Psoas muscle (tissue), 8 donors: ENCODE measurements around the gene C10orf67. TPM values are rescaled to one million over a fixed set of nuclear protein-coding genes. Genes with fewer than 3 reads are reported as not detected.

Experiments
- ATAC-seq, 4 donors: fragments of 200-7000 bp; cut with Tn5 transposase; one replicate each; pipeline ENCODE4 v1.9.1; 2020; ENCODE audit warnings: moderate library complexity in 3 of 4, mild to moderate bottlenecking in 2 of 4
- DNase-seq, 2 donors: peaks; one replicate each; pipeline ENCODE4 v3.0.0-alpha.2; 2020
- H3K27ac ChIP-seq: fragments of 200-600 bp; one replicate; pipeline ENCODE4 v1.8.0; 2022
- H3K27me3 ChIP-seq, 3 donors: fragments of 200-600 bp in 1 of 3; one replicate each; pipeline versions ENCODE4 v1.6.1 to v1.8.0; 2013 to 2022; ENCODE audit warnings: low read length in 2 of 3, mild to moderate bottlenecking in 2 of 3, moderate library complexity in 1 of 3; ENCODE audit not compliant: insufficient read depth in 3 of 3
- H3K36me3 ChIP-seq, 2 donors: fragments of 200-600 bp in 1 of 2; one replicate each; pipeline versions ENCODE4 v1.6.1 to v1.8.0; 2013 to 2022; ENCODE audit warnings: low read depth in 1 of 2, mild to moderate bottlenecking in 1 of 2, moderate library complexity in 1 of 2; ENCODE audit not compliant: insufficient read depth in 1 of 2
- H3K4me1 ChIP-seq: fragments of 200-600 bp; one replicate; pipeline ENCODE4 v1.8.0; 2022
- H3K4me3 ChIP-seq: fragments of 200-600 bp; one replicate; pipeline ENCODE4 v1.8.0; 2022; ENCODE audit warnings: mild to moderate bottlenecking
- H3K9me3 ChIP-seq: fragments of 200-600 bp; one replicate; pipeline ENCODE4 v1.8.0; 2022
- WGBS, 3 donors: extraction: QIAGEN DNeasy Blood & Tissue Kit; methylation state at CpG; one replicate each; pipeline versions ENCODE4 v1.1.6 to v1.1.7; 2013; 5-methylcytosine and 5-hydroxymethylcytosine counted together
- intact Hi-C, 2 donors: fragments of 100-400 bp; cut with DNase I; formaldehyde crosslinking; loops; one replicate each; pipeline versions ENCODE4 v1.11.0 to v1.14.2; 2022
- polyA plus RNA-seq, 3 donors: library from polyadenylated mRNA; stranded (reverse); fragments of 200-250 nt; gene quantifications; one replicate each; pipeline ENCODE4 v1.2.3, GENCODE V29; 2013
- total RNA-seq, 4 donors: library from RNA; stranded (reverse); fragmentation: NEBNext Ultra II Directional in 2 of 4; extraction: Animal tissue kit (Norgen Biotek cat#: 25700) in 2 of 4; gene quantifications; one replicate each; pipeline versions ENCODE4 v1.2.1 to v1.2.4, GENCODE V29; 2021 to 2023
- TF ChIP-seq, protein P1 (sequence below): fragments of 200-600 bp; IDR thresholded peaks from one replicate; pipeline ENCODE4 v1.8.0; 2022; ENCODE audit warnings: antibody characterized with exemption
- donor health status: healthy with polysubstance abuse.
- donor health status: DM: no; HTN: no; CAD: no; lungs with moderate emphysema.
- donor health status: Bipolar disorder and iron deficiency.
- donor health status: healthy.
- donor health status: DM: yes; HTN: yes; CAD: no.
- donor health status: DM: no; HTN: no; CAD: no.
- donor health status: DM: no; HTN: no; CAD: no.
- donor health status: DM: yes; HTN: yes; CAD: no.

The C10orf67 gene
- total and polyA plus RNA-seq, 7 donors: 0.01 to 0.67 (median 0.06) TPM; not detected in 2

DNA sequence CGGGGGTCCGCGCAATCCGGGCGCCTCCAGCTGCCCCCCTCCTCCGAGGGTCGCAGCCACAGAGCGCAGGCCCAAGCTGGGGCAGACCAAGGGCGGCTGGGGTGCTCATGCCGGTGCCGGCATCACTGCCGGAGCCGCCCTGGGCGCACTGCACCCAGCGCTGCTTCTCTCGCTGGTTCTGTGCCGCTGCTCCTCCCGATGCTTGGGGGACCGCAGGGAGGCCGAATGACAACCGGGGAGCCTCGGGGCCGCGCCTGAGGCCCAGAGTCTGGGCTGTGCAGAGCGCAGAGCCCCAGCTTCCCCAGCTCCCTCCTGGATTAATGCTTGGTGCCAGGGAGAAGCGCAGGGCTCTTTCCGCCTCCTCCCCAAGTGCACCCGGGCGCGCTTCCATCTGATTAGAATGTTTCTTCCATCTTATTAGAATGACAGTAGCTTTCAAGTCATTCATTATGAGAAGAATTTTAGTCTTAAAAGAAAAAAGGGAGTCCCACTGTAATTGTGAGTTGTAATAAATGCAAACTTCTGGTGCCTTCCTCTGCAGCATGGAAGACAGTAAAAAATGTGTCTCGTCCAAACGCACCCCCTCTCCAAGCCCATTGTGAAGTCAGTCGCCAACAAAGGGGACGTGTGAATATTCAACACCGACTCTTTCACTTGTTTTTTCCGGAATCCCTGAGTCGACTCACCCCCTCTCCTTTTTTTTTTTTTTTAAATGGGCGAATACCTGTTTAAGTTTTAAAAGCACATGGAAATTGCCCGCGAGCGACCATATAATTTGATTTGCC, 172.0 kb downstream of the C10orf67 start:
- peak overlapping the region; percentile 57 for H3K4me3 ChIP-seq
- WGBS, 3 donors: 1 to 3% (median 2%) methylated on average over 34 to 41 of the region's 41 CpGs
- no peaks in the 10 kb centered on the region for H3K9me3 ChIP-seq
- ATAC-seq (no peak), DNase-seq (no peak)
- intact Hi-C loops: no loop called here
- TF ChIP-seq, protein P1, sequence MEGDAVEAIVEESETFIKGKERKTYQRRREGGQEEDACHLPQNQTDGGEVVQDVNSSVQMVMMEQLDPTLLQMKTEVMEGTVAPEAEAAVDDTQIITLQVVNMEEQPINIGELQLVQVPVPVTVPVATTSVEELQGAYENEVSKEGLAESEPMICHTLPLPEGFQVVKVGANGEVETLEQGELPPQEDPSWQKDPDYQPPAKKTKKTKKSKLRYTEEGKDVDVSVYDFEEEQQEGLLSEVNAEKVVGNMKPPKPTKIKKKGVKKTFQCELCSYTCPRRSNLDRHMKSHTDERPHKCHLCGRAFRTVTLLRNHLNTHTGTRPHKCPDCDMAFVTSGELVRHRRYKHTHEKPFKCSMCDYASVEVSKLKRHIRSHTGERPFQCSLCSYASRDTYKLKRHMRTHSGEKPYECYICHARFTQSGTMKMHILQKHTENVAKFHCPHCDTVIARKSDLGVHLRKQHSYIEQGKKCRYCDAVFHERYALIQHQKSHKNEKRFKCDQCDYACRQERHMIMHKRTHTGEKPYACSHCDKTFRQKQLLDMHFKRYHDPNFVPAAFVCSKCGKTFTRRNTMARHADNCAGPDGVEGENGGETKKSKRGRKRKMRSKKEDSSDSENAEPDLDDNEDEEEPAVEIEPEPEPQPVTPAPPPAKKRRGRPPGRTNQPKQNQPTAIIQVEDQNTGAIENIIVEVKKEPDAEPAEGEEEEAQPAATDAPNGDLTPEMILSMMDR: no peak
- no peaks in the 10 kb centered on the region for H3K4me1 ChIP-seq
- no peak overlapping the region for H3K27ac ChIP-seq
- peaks cover 2 to 89% (median 23%) of the 10 kb centered on the region in 3 donors for H3K27me3 ChIP-seq
- no peaks in the 10 kb centered on the region for H3K36me3 ChIP-seq

DNA sequence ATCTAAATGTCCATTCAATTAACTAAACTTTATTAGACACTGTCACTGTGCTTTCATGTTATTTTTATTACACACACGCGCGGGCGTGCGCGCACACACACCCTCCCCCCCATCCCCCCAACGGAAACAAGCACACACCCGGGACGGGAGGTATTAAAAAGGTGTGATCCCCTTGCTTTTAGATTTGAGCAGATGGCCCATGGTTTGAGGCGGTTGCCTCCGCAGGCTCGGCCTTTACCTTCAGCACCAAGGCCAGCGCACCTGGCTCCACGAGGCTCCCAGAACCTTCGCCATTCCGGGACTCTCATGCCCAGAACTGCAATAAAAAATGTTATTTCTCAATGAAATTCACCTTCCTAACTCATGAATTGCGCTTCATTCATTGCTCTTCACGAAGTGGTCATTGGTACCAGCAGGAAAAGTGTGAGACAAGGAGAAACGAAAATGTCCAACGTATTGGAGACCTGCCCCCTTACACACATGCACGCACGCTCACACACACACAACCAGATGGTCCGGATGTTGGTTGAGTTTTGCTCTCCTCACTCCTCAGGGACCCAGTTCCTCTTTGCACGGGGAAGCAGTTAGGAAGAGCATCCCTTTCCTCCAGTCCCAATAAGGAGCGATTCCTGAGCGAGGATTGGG, 173.2 kb downstream of the C10orf67 start:
- Histone ChIP-seq H3K4me1 (no peaks in the 10 kb centered on the region), H3K4me3 (no peak overlapping the region), H3K36me3 (no peaks in the 10 kb centered on the region), H3K9me3 (no peaks in the 10 kb centered on the region), H3K27me3 (peaks cover 2 to 84% (median 23%) of the 10 kb centered on the region in 3 donors), H3K27ac (no peak overlapping the region)
- TF ChIP-seq, protein P1: no peak
- DNase-seq: no peak
- WGBS, 3 donors: 9 to 12% (median 10%) methylated on average over 26 of the region's 26 CpGs
- intact Hi-C loops: no loop called here
- no peak for ATAC-seq

DNA sequence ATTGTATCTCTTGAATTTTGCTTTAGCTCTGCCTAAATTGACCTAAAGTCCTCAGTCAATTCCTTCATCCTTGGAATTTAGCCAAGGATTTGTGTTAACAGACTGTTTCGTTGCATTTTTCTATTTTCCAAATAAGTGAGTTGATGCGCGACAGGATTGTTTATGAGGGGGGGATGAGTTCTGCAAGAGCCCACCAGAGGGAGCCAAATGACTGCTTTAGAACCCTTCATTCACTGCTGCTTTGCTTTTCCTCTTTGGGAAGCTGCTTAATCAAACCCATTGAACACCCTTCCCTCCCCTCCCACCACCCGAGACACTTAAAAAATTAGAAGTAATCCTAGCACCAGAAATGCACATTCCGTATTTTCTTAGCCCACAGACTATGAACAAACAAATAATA, 186.2 kb downstream of the C10orf67 start:
- no peaks in the 10 kb centered on the region for H3K36me3 ChIP-seq
- no peak overlapping the region for H3K4me3 ChIP-seq
- 1 to 4% (median 2%) methylated on average over 5 of the region's 5 CpGs for WGBS, 3 donors
- H3K27me3 ChIP-seq: peaks cover 0 to 13% (median 0%) of the 10 kb centered on the region in 3 donors
- H3K4me1 ChIP-seq: peaks cover 3% of the 10 kb centered on the region
- no peaks in the 10 kb centered on the region for H3K9me3 ChIP-seq
- ATAC-seq: peak; percentile 67 to 80 (median 70)
- TF ChIP-seq, protein P1: peak; percentile 75
- intact Hi-C loops: loop anchor here in 1 of 2 donors (2.0 to 5.0 kb wide), 2 partner anchors 364 to 544 kb away; no protein-coding TSS in a partner anchor
- DNase-seq: no peak
- H3K27ac ChIP-seq: no peak overlapping the region

DNA sequence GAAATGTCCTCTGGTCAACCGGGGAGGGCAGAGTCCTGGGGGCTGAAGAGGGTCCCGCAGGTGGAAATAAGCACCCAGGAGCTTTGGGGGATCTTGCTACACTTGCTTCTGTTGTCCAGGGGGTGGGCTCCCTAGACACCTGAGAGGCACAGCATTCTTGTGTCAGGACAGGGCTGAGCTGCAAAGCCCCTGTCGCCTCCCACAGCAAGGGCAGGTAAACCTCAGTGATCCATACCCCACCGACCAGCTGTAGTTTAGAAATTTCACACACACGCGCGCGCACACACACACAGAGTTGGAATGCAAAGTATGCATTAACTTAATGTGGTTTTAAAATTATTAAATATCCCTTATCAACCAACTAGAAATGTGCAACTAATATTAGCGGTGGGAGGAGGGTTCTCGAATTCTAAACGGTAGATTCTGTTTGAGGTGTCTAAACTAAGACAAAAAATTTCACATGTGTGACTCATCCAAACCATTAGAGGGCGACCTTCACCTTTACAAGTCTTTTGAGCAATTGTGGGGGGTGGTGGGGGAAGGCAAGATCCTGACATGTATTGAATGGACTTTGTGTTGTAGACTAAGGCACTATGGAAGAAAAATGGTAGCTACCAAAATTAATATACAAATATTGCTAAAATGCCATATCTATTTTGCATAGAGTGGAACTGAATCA, 186.8 kb downstream of the C10orf67 start:
- peak in 2 of 4 donors; percentile 54 to 55 for ATAC-seq
- 36 to 41% (median 40%) methylated on average over 12 of the region's 12 CpGs for WGBS, 3 donors

More for the DNA sequence above, 186.8 kb downstream of the C10orf67 start:
- Histone ChIP-seq H3K4me3 (no peak overlapping the region), H3K9me3 (no peaks in the 10 kb centered on the region), H3K36me3 (no peaks in the 10 kb centered on the region), H3K27me3 (peaks cover 0 to 13% (median 0%) of the 10 kb centered on the region in 3 donors), H3K4me1 (peaks cover 3% of the 10 kb centered on the region), H3K27ac (no peak overlapping the region)
- TF ChIP-seq, protein P1: no peak
- no peak for DNase-seq
- intact Hi-C loops: loop anchor here in 1 of 2 donors (2.0 to 5.0 kb wide), 2 partner anchors 364 to 545 kb away; no protein-coding TSS in a partner anchor
